Ovary (tissue), 3 donors: ENCODE results near the gene PPME1.

Experiments
- CTCF ChIP-seq, 3 donors: fragments of 450-650 bp in 2 of 3; fragments of 200-600 bp in 1 of 3; IDR thresholded peaks; one replicate each; pipeline versions ENCODE4 v1.5.1 to v1.8.0; 2016 to 2022; ENCODE audit warnings: antibody characterized with exemption in 3 of 3, mild to moderate bottlenecking in 1 of 3
- EP300 ChIP-seq: sonication (generic); formaldehyde crosslinking; IDR thresholded peaks from one replicate; pipeline ENCODE4 v1.6.1; 2017; ENCODE audit warnings: antibody characterized with exemption
- POLR2A ChIP-seq: fragments of 450-650 bp; IDR thresholded peaks from one replicate; pipeline ENCODE4 v1.6.1; 2017; ENCODE audit warnings: antibody characterized with exemption, mild to moderate bottlenecking, moderate library complexity
- donor health status: DM: no; HTN: no; CAD: no.

DNA sequence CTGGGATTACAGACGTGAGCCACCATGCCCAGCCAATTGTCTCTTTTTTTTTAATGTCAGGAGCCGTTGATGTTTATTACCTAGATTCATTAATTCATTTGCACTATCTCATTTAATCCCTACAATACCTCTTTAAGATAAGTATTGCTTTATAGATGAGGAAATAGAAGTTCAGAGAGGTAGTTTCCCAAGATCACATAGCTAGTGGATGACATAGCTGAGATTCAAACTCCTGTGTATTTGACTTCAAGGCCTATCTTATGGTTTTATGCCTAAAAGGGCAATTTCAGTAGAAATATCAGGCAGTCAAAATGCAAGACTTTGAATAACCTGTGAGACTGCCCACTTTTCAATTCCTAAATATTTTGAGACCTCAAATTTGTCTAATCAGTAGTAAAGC is 66.5 kb downstream of the PPME1 start:
- TF ChIP-seq CTCF (IDR thresholded peaks at IDR 0.05), result no peak
- no peak for TF ChIP-seq POLR2A
- TF ChIP-seq EP300, result no peak
